ENCODE measurements around the gene ERMARD.

GRCh38 chr6:169774347-169774746 is 22.9 kb downstream of the ERMARD start:
- no peak for TF ChIP-seq CTCF (IDR thresholded peaks at IDR 0.05)
- TF ChIP-seq POLR2A (IDR thresholded peaks at IDR 0.05) = no peak

All from lower leg skin (tissue), 3 donors.